ENCODE data around the gene EEF1AKMT4. TPM values are rescaled to one million over a fixed set of nuclear protein-coding genes. Genes with fewer than 3 reads are reported as not detected.

EEF1AKMT4 gene
- total and polyA plus RNA-seq, 2 of the 8 experiments (the other 6 are each of a cell fraction or from before 2014, with no cell fraction given): 9.3 to 30.1 TPM

DNA sequence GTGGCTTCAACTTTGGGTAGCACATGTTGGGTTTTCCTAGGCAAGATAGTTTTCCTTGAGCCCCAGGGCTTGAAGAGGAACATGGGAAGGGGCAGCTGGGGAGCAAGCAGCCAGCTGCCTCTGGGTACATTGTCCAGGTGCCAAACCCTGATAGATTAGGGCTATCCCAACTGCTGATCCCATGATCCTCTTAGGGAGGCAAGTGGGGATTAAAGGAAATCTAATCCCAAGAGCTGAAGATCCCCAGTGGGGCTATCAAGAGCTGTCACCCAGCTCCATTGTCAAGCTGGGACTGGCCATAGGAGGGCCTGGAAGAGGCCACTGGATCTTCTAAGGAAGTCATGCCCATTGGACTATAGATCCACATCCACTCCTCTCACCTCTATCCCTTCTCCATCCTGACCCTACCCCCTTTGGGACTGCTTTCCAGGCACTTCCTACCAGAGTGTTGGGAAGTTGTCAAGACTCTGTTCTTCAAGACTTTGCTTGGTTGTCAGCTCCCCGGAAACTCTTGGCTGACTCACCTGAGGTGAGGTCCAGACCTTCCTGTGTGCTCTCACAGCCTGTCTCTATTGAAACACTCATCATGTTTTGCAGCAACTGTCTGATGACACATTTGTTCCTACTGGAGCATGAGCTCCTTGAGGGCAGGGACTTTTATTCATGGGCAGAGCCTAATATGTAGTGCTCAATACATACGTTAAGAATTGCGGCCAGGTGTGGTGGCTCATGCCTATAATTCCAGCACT is 6.0 kb downstream of the EEF1AKMT4 start:
- no peak overlapping the region for H3K18ac ChIP-seq (ENCODE audit: extremely low read depth, low read length)
- H3K27me3 ChIP-seq (replicated peaks in 1 of 4; ENCODE audit: control insufficient read depth in 3 of 4, extremely low read depth in 1 of 4, insufficient read depth in 3 of 4, low read length in 3 of 4): peaks cover 2 to 24% (median 20%) of the 10 kb centered on the region in 4 experiments
- no peak overlapping the region for H2AFZ ChIP-seq (ENCODE audit: low read length)
- H3K4me2 ChIP-seq (ENCODE audit: insufficient read depth in 1 of 2, low read depth in 2 of 2, low read length in 2 of 2): no peak overlapping the region
- no peak overlapping the region for H3K27ac ChIP-seq (ENCODE audit: low read depth, low read length)
- H3K14ac ChIP-seq (ENCODE audit: insufficient read length): no peak overlapping the region
- no peak overlapping the region for H2BK120ac ChIP-seq (replicated peaks; ENCODE audit: low read depth, low read length)
- no peak for FAIRE-seq
- H2BK20ac ChIP-seq (ENCODE audit: low read length): no peak overlapping the region
- no peak overlapping the region for H2BK15ac ChIP-seq (ENCODE audit: low read length)
- WGBS, 2 experiments (ENCODE audit: extremely low coverage in 1 of 2, insufficient coverage in 1 of 2, insufficient read length in 1 of 2, insufficient replicate concordance in 2 of 2, low coverage in 1 of 2, low lambda C conversion rate in 2 of 2, missing lambda C conversion rate in 1 of 2): 89% methylated on average over 3 of the region's 3 CpGs; no CpG with 5 or more reads in 1 of the 2 experiments
- no peaks in the 10 kb centered on the region for H3K9me3 ChIP-seq (ENCODE audit: insufficient read depth in 2 of 2, low read depth in 1 of 2, low read length in 1 of 2)
- H3K9ac ChIP-seq (replicated peaks in 1 of 4; ENCODE audit: extremely low read depth in 1 of 4, low read depth in 3 of 4, low read length in 3 of 4): no peak overlapping the region
- H3K4me3 ChIP-seq (ENCODE audit: extremely low read depth in 1 of 4, insufficient read depth in 2 of 4, low read depth in 3 of 4, low read length in 4 of 4): no peak overlapping the region
- H4K20me1 ChIP-seq (replicated peaks in 1 of 2; ENCODE audit: control insufficient read depth in 1 of 2, insufficient read depth in 2 of 2, low read length in 2 of 2): peaks cover 15 to 18% of the 10 kb centered on the region in 2 experiments
- no peak overlapping the region for H3K23ac ChIP-seq (ENCODE audit: insufficient read length)
- H3K4ac ChIP-seq (replicated peaks; ENCODE audit: insufficient read length, low read depth, low read length): no peak overlapping the region
- H3K36me3 ChIP-seq (ENCODE audit: control insufficient read depth in 2 of 4, insufficient read depth in 4 of 4, low read length in 3 of 4): no peaks in the 10 kb centered on the region
- CTCF ChIA-PET (ENCODE audit: partially characterized antibody): interaction anchor here (1.1 to 14.0 kb wide), 5 partner anchors 9 to 29 kb away, joined by 3 to 136 read pairs (median 4); partner anchors contain the start of gene VWA5B2
- no peak overlapping the region for H2AK5ac ChIP-seq (ENCODE audit: low read depth, low read length)
- no peaks in the 10 kb centered on the region; a peak in 1 of 4 replicates for H3K79me2 ChIP-seq (ENCODE audit: control insufficient read depth in 1 of 2, insufficient read depth in 2 of 2, low read length in 2 of 2)
- peaks cover 6% of the 10 kb centered on the region; the same call in 1 of the 2 replicates for H3K23me2 ChIP-seq (ENCODE audit: low read depth, low read length)
- no peak overlapping the region for H3K56ac ChIP-seq (replicated peaks; ENCODE audit: insufficient read length, low read depth, low read length)
- DNase-seq (ENCODE audit: low read depth in 1 of 2, low spot score in 2 of 2): no peak
- no peak overlapping the region for H4K5ac ChIP-seq (ENCODE audit: insufficient read length, low read depth, low read length)
- H2BK12ac ChIP-seq (ENCODE audit: low read depth, low read length): no peak overlapping the region
- no peak overlapping the region for H4K8ac ChIP-seq (ENCODE audit: extremely low read depth, insufficient read depth, low read length)
- no peak overlapping the region for H4K91ac ChIP-seq (replicated peaks; ENCODE audit: insufficient read length, low read length)
- no peaks in the 10 kb centered on the region for H3K79me1 ChIP-seq (ENCODE audit: low read depth, low read length)
- POLR2A ChIA-PET (ENCODE audit: partially characterized antibody): interaction anchor here (1.0 kb wide), 1 partner anchor 15 kb away, joined by 5 read pairs; no protein-coding TSS in a partner anchor
- no peak overlapping the region for H2BK5ac ChIP-seq (ENCODE audit: low read depth, low read length)
- peaks cover 0 to 2% (median 1%) of the 10 kb centered on the region in 4 experiments; a peak in 4 of 7 replicates for H3K4me1 ChIP-seq (replicated peaks in 1 of 4; ENCODE audit: control insufficient read depth in 3 of 4, insufficient read depth in 4 of 4, low read length in 3 of 4)
- TF ChIP-seq ATF2 (IDR thresholded peaks at IDR 0.05; ENCODE audit: low read length) (no peak), SRF (IDR thresholded peaks at IDR 0.05; ENCODE audit: low read depth, low read length) (no peak), JUND (IDR thresholded peaks at IDR 0.05; ENCODE audit: low read length) (no peak), BACH1 (IDR thresholded peaks at IDR 0.05; ENCODE audit: low read length) (no peak), HDAC6 (IDR thresholded peaks at IDR 0.05; ENCODE audit: low read depth, low read length) (no peak), CBX8 (IDR thresholded peaks at IDR 0.05; ENCODE audit: borderline replicate concordance, low read depth, low read length) (no peak), NRF1 (IDR thresholded peaks at IDR 0.05; ENCODE audit: low read depth, low read length) (no peak), TCF12 (IDR thresholded peaks at IDR 0.05; ENCODE audit: low read depth, low read length) (no peak), RFX5 (IDR thresholded peaks at IDR 0.05; ENCODE audit: borderline replicate concordance, low read depth, low read length) (no peak)
- TF ChIP-seq, protein P1, sequence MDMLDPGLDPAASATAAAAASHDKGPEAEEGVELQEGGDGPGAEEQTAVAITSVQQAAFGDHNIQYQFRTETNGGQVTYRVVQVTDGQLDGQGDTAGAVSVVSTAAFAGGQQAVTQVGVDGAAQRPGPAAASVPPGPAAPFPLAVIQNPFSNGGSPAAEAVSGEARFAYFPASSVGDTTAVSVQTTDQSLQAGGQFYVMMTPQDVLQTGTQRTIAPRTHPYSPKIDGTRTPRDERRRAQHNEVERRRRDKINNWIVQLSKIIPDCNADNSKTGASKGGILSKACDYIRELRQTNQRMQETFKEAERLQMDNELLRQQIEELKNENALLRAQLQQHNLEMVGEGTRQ (IDR thresholded peaks at IDR 0.05; ENCODE audit: low read length): no peak

Data from H1 (cell line).